22Rv1 (cell line): ENCODE data around the gene EHBP1.
"Not testable (repeated sequence)": the region's sequence is repeated elsewhere in the genome, so short reads cannot be mapped to it uniquely, and the experiment has no call there.

ENCODE experiments used
- H3K27ac ChIP-seq: fragments of 450-650 bp; 2 replicates; pipeline ENCODE4 v1.5.1; 2017
- ZFX ChIP-seq: fragments of 450-650 bp; IDR thresholded peaks from 2 replicates; pipeline ENCODE4 v1.6.1; 2017; ENCODE audit warnings: antibody characterized with exemption, borderline replicate concordance
- TF ChIP-seq, protein P1 (sequence below): fragments of 450-650 bp; IDR thresholded peaks from 2 replicates; pipeline ENCODE4 v1.5.1; 2017; ENCODE audit warnings: mild to moderate bottlenecking

The EHBP1 gene

GRCh38 chr2:63009490-63009889, 304.0 kb downstream of the EHBP1 start:
- H3K27ac ChIP-seq = no peak overlapping the region
- TF ChIP-seq, protein P1, sequence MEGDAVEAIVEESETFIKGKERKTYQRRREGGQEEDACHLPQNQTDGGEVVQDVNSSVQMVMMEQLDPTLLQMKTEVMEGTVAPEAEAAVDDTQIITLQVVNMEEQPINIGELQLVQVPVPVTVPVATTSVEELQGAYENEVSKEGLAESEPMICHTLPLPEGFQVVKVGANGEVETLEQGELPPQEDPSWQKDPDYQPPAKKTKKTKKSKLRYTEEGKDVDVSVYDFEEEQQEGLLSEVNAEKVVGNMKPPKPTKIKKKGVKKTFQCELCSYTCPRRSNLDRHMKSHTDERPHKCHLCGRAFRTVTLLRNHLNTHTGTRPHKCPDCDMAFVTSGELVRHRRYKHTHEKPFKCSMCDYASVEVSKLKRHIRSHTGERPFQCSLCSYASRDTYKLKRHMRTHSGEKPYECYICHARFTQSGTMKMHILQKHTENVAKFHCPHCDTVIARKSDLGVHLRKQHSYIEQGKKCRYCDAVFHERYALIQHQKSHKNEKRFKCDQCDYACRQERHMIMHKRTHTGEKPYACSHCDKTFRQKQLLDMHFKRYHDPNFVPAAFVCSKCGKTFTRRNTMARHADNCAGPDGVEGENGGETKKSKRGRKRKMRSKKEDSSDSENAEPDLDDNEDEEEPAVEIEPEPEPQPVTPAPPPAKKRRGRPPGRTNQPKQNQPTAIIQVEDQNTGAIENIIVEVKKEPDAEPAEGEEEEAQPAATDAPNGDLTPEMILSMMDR = no peak
- TF ChIP-seq ZFX = no peak

- no peak overlapping the region for H3K27ac ChIP-seq
- TF ChIP-seq, protein P1 = no peak
- TF ChIP-seq ZFX = no peak
Observed at GRCh38 chr2:63012541-63012940, 307.0 kb downstream of the EHBP1 start.

DNA sequence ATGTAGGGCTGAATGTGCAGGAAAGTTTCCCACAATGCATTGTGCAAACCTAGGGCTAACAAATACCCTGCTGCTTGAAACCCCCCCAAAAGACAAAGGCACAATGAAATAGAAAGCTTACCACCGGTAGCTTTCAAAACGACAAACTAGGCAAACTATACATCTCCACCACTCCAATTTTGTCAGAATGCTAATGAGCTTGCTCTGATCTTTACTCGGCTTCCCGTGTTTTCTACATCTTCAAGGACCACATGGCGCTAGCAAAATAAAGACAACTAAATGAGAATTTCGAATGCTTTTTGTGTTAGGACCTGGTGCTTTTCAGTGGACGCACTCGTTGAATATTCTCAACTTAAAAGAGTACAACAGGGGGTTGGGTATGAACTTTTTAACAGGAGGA, 307.9 kb downstream of the EHBP1 start:
- TF ChIP-seq ZFX = no peak
- no peak overlapping the region for H3K27ac ChIP-seq

GRCh38 chr2:63015389-63015788, 309.9 kb downstream of the EHBP1 start:
- no peak overlapping the region for H3K27ac ChIP-seq
- TF ChIP-seq ZFX = no peak
- TF ChIP-seq, protein P1 = no peak

GRCh38 chr2:63018439-63018838, 312.9 kb downstream of the EHBP1 start:
- TF ChIP-seq ZFX = no peak
- TF ChIP-seq, protein P1 = no peak
- no peak overlapping the region for H3K27ac ChIP-seq

DNA sequence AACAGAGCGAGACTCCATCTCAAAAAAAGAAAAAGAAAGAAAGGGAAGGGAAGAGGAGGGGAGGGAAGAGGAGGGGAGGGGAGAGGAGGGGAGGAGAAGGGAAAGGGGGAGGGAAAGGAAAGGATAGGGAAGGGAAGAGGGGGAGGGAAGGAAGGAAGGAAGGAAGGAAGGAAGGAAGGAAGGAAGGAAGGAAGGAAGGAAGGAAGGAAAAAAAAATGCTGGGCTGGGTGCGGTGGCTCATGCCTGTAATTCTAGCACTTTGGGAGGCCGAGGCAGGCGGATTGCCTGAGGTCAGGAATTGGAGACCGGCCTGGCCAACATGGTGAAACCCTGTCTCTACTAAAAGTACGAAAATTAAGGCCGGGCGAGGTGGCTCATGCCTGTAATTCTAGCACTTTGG, 314.2 kb downstream of the EHBP1 start:
- not testable (repeated sequence) for H3K27ac ChIP-seq

GRCh38 chr2:63023444-63023843, 317.9 kb downstream of the EHBP1 start:
- TF ChIP-seq, protein P1 = peak; percentile 60
- no peak for TF ChIP-seq ZFX
- H3K27ac ChIP-seq = no peak overlapping the region

DNA sequence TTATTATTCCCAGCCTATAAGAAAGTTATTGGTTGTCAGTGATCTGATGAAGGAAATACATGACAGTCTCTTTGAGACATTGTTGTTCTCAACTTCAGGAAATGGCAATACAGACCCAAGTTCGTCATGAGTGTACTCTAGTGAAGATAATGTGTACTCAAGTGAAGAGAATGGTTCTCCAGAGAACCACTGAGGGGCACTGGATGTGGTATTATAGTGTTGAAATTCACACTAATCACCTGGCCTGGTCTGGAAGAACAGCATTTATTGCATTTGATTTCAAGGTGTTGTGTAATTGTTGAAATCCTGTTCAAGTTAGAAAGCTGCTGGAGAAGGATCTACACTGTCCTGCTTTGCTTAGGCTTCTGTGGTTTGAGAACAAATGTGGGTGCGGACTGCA, 321.7 kb downstream of the EHBP1 start:
- TF ChIP-seq, protein P1 = no peak
- TF ChIP-seq ZFX = no peak
- no peak overlapping the region for H3K27ac ChIP-seq

GRCh38 chr2:63029058-63029457, 323.5 kb downstream of the EHBP1 start:
- no peak overlapping the region for H3K27ac ChIP-seq
- TF ChIP-seq, protein P1 = no peak
- TF ChIP-seq ZFX = no peak
